NCI-H1436 treated with DMSO at 0.1 percent for 48 hours (cell line): ENCODE results near the gene ACER3.
"Not testable (repeated sequence)": the region's sequence is repeated elsewhere in the genome, so short reads cannot be mapped to it uniquely, and the experiment has no call there.

Experiments used
- DNase-seq: peaks from one replicate; lab custom pipeline; 2025; lab: John Stamatoyannopoulos, UW

Gene ACER3

GRCh38 chr11:76995081-76995576, 134.4 kb downstream of the ACER3 start:
- no peak for DNase-seq

DNA sequence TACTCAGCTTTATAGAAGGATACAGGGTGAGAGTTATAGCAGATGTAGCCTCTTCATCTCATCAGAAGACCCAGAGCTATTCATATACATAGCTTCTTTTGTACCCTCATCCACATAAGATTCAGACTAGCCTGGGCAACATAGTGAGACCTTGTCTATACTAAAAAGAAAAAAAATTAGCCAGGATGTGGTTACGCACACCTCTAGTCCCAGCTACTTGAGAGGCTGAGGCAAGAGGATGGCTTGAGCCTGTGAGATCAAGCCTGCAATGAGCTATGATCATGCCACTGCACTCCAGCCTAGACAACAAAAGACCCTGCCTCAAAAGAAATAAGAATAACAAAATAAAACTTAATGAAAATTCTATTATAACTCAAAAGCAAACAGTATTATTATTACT, 136.8 kb downstream of the ACER3 start:
- DNase-seq, result no peak

GRCh38 chr11:76999597-76999996, 138.9 kb downstream of the ACER3 start:
- no peak for DNase-seq

DNA sequence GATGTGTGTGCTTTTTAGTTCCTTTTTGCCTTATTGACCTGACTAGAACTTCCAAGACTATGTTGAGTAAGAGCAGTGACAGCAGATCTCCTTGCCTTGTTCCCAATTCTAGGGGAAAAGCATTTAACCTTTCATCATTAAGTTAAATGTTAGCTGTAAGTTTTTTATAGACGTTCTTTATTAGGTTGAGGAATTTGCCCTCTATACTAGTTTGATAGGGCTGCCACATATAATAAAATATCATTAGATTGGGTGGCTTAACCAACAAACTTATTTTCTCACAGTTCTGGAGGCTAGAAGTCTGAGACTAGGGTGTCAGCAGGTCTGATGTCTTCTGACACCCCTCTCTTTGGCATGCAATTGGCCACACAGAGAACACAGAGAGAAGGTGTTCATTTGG, 140.9 kb downstream of the ACER3 start:
- no peak for DNase-seq

- no peak for DNase-seq
Observed at GRCh38 chr11:77002776-77003175, 142.1 kb downstream of the ACER3 start.

- DNase-seq, result no peak
Observed at GRCh38 chr11:77003963-77004362, 143.2 kb downstream of the ACER3 start.

DNA sequence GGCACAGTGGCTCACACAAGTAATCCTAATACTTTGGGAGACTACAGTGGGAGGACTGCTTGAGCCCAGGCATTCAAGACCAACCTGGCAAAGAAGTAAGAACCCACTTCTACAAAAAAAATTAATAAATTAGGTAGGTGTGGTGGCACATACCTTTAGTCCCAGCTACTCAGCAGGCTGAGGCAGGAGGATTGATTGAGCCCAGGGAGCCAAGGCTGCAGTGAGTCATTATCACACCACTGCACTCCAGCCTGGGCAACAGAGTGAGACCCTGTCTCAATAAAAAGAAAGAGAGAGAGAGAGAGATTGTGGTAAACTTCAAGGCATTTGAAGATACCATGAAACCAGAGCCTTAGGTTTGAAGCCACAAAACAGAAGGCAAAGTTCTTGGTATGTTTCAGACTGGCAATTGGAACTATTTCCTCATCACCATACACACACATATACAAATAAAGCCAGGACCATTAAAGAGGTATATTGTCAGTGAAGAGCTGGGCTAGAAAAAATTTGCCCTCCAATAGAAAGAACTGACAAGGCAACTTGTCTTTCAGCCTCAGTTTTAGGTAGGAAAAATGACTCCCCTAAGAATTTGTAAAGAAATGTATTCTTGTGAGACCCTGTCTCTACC, 148.9 kb downstream of the ACER3 start:
- DNase-seq, result no peak

DNA sequence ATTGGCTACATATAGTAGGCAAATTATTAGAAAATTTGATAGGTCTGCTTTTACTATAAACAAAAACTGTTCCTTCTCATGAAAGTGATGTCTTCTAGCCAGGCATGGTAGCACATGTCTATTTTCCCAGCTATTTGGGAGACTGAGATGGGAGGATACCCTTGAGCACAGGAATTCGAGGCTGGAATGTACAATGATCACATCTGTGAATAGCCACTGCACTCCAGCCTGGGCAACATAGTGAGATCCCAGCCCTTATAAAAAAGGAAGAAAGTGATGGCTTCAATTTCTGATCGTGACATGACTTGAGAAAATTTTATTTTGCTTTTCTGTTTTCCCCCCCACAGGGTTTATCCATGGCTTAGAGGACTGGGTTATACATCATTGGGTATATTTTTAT, 154.0 kb downstream of the ACER3 start:
- DNase-seq, result no peak

- DNase-seq, result not testable (repeated sequence)
Observed at GRCh38 chr11:77018396-77018924, 157.7 kb downstream of the ACER3 start.

GRCh38 chr11:77019976-77020595, 159.4 kb downstream of the ACER3 start:
- DNase-seq, result no peak

- DNase-seq, result no peak
Observed at GRCh38 chr11:77020734-77021133, 160.0 kb downstream of the ACER3 start.

GRCh38 chr11:77024745-77025144, 164.0 kb downstream of the ACER3 start:
- no peak for DNase-seq

- DNase-seq, result no peak
Observed at GRCh38 chr11:77026221-77026620, 165.5 kb downstream of the ACER3 start.

GRCh38 chr11:77026743-77027142, 166.0 kb downstream of the ACER3 start:
- no peak for DNase-seq

GRCh38 chr11:77027275-77027674, 166.6 kb downstream of the ACER3 start:
- DNase-seq, result no peak

- no peak for DNase-seq
Observed at GRCh38 chr11:77029829-77030228, 169.1 kb downstream of the ACER3 start.

- DNase-seq, result no peak
Observed at GRCh38 chr11:77030834-77031414, 170.2 kb downstream of the ACER3 start.

DNA sequence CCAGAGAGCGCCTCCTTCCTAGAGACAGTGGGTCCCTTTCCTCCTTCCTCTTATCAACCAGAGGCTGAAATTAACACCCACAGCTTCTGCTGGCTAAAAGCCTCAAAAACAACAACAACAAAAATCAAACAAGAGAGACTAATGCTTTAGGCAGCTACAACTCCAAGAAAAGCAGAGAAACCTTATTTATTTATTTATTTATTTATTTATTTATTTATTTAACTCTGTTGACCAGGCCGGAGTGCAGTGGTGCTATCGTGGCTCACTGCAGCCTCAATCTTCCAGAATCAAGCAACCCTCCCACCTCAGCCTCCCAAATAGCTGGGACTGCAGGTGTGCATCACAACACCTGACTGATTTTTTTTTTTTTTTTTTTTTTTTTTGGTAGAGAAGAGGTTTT, 170.9 kb downstream of the ACER3 start:
- no peak for DNase-seq

- DNase-seq, result no peak
Observed at GRCh38 chr11:77035039-77035438, 174.3 kb downstream of the ACER3 start.

DNA sequence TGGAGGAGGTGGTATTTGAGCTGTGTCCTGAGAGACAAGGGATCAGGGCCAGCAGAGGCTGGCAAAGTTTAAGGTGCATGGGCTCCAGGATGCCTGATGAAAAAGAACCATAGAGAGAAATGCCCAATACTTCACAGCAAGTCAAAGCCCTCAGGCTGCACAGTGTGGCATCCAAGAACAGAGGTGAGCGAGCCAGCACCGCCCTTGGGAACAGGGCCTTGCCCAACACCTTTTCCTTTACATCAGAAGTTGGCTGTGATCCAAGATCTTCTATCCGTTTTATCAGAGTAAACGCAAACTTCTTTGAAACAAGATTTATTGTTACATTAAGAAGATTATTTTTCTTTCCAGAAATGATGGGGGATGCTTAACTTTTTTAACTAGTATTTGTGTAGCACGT, 174.9 kb downstream of the ACER3 start:
- no peak for DNase-seq

DNA sequence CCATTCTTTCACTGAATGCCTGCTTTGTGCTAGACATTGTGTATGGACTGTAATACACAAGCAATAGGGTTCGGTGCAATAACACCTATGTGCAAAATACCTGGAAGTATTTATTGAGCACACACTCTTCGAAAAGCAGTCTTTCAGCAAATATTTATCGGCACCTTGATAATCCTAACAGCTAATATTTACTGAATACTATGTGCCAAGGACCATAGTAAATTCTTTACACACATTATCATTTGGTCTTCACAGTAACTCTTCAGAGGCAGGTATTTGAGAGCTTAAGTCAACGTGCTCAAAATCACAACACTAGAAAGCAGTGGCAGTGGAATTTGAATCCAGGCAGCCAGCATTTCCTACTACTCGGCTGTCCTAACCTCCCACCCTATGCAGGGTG, 175.7 kb downstream of the ACER3 start:
- no peak for DNase-seq

DNA sequence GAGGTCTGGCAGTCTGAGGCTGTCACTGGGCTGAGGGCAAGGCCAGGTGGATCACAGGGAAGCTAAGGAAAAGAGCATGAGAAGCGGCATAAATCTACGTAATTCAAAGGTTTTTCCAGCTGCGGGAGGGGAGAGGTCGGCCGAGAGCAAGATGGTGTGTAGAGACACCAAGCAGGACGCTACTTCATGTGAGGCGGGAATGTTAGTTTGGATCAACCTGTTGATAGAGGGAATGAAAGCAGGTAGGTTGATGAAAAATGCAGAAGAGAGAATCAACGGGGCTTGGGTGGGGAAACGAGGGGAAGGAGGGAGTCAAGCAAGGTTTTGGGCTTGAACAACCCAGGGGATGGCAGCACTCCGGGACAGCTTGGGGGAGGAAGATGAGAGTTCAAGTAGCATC, 176.3 kb downstream of the ACER3 start:
- no peak for DNase-seq
